Ovary (tissue), 9 donors: ENCODE results near the gene CGNL1. TPM values are rescaled to one million over a fixed set of nuclear protein-coding genes. Genes with fewer than 3 reads are reported as not detected.

ENCODE experiments used
- DNase-seq, 5 donors: peaks; one replicate each; pipeline ENCODE4 v3.0.0-alpha.2; 2019 to 2020
- H3K27ac ChIP-seq, 2 donors: fragments of 200-600 bp; one replicate each; pipeline versions ENCODE4 v1.5.1 to v1.8.0; 2019 to 2022
- H3K27me3 ChIP-seq: fragments of 200-600 bp; one replicate; pipeline ENCODE4 v1.8.0; 2022
- H3K36me3 ChIP-seq: fragments of 200-600 bp; sonication (generic); one replicate; pipeline ENCODE4 v1.5.1; 2019
- H3K4me1 ChIP-seq: one replicate; pipeline ENCODE4 v1.8.1; 2013; ENCODE audit warnings: mild to moderate bottlenecking, moderate library complexity; ENCODE audit not compliant: insufficient read depth
- H3K4me3 ChIP-seq: fragments of 200-600 bp; sonication (generic); one replicate; pipeline ENCODE4 v1.5.1; 2017
- H3K9me3 ChIP-seq, 2 donors: fragments of 200-600 bp in 1 of 2; sonication (generic) in 1 of 2; one replicate each; pipeline versions ENCODE4 v1.5.1 to v1.8.1; 2013 to 2019; ENCODE audit warnings: mild to moderate bottlenecking in 1 of 2, moderate library complexity in 1 of 2
- EP300 ChIP-seq: sonication (generic); formaldehyde crosslinking; IDR thresholded peaks from one replicate; pipeline ENCODE4 v1.6.1; 2017; ENCODE audit warnings: antibody characterized with exemption
- POLR2A ChIP-seq: fragments of 450-650 bp; IDR thresholded peaks from one replicate; pipeline ENCODE4 v1.6.1; 2017; ENCODE audit warnings: antibody characterized with exemption, mild to moderate bottlenecking, moderate library complexity
- WGBS, 3 donors: extraction: QIAGEN DNeasy Blood & Tissue Kit in 1 of 3; methylation state at CpG; one replicate each; pipeline versions ENCODE4 v1.1.5 to v1.1.7; 2013 to 2017; 5-methylcytosine and 5-hydroxymethylcytosine counted together
- intact Hi-C, 4 donors: fragments of 100-400 bp; cut with DNase I; formaldehyde crosslinking; loops; one replicate each; pipeline versions ENCODE4 v1.11.0 to v1.15.1; 2022 to 2023
- polyA plus RNA-seq, 2 donors: library from polyadenylated mRNA; stranded (reverse); fragments of 200-250 nt in 1 of 2; fragments of 350-450 nt in 1 of 2; fragmentation: Illumina TruSeq in 1 of 2; extraction: RNeasy Lipid Tissue Mini Kit (QIAGEN cat#74804) in 1 of 2; gene quantifications; one replicate each; pipeline ENCODE4 v1.2.3, GENCODE V29; 2013 to 2014
- total RNA-seq, 7 donors: library from RNA; depleted of rRNA in 2 of 7; stranded (reverse); fragments of >200 nt in 2 of 7; fragmentation: NEBNext Ultra II Directional in 3 of 7; extraction: Animal tissue kit (Norgen Biotek cat#: 25700) in 3 of 7; gene quantifications; one replicate each; pipeline versions ENCODE4 v1.1.0 to v1.2.4, GENCODE V29; 2016 to 2023
- TF ChIP-seq, protein P1 (sequence below), 3 donors: fragments of 450-650 bp in 2 of 3; fragments of 200-600 bp in 1 of 3; IDR thresholded peaks; one replicate each; pipeline versions ENCODE4 v1.5.1 to v1.8.0; 2016 to 2022; ENCODE audit warnings: antibody characterized with exemption in 3 of 3, mild to moderate bottlenecking in 1 of 3
- donor health status: DM: no; HTN: no; CAD: no; lungs with moderate emphysema.
- donor health status: DM: no; HTN: no; CAD: no.
- donor health status: Bipolar disorder and iron deficiency.
- donor health status: DM: yes; HTN: yes; CAD: no.
- donor health status: DM: no; HTN: no; CAD: no.
- donor health status: DM: yes; HTN: yes; CAD: no.

The CGNL1 gene
- total and polyA plus RNA-seq, 9 donors: 7.8 to 26.1 (median 13.6) TPM

DNA sequence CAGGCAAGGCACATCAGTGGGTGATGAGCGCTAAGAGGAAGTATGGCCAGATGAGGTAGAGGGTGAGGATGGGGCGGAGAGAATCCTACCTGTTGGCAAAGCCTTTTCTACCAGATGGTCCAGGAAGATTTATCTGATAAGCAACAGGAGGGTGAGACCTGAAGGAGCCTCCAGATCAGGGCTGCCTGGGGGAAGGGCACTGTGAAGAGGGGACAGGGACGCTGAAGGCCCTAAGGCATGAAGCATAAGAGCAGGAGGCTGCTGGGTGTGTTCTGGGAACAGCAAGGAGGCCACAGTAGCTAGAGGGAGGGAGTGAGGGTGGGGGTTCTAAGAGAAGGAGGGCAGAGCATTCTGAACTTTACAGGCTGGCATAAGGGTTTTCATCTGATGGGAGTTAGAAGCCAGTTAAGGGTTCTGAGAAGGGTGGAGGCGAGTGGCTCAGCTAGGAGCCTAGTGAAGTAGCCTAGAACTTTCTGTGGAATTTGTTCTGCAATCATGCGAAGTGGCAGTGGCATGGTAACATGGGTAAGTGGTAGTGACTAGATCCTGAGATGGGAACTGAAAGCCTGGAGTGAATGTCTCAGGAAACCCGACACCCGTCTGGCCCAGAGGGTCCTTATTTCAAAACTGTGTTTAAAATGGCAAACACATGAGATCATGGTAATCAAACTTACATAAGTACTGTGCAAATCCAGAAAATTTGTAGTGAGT is 29.9 kb downstream of the CGNL1 start:
- 81 to 90% (median 84%) methylated on average over 7 of the region's 7 CpGs for WGBS, 3 donors
- TF ChIP-seq EP300 (no peak), POLR2A (no peak)
- TF ChIP-seq, protein P1, sequence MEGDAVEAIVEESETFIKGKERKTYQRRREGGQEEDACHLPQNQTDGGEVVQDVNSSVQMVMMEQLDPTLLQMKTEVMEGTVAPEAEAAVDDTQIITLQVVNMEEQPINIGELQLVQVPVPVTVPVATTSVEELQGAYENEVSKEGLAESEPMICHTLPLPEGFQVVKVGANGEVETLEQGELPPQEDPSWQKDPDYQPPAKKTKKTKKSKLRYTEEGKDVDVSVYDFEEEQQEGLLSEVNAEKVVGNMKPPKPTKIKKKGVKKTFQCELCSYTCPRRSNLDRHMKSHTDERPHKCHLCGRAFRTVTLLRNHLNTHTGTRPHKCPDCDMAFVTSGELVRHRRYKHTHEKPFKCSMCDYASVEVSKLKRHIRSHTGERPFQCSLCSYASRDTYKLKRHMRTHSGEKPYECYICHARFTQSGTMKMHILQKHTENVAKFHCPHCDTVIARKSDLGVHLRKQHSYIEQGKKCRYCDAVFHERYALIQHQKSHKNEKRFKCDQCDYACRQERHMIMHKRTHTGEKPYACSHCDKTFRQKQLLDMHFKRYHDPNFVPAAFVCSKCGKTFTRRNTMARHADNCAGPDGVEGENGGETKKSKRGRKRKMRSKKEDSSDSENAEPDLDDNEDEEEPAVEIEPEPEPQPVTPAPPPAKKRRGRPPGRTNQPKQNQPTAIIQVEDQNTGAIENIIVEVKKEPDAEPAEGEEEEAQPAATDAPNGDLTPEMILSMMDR (IDR thresholded peaks at IDR 0.05): no peak
- no peaks in the 10 kb centered on the region for H3K27me3 ChIP-seq
- no peaks in the 10 kb centered on the region for H3K9me3 ChIP-seq
- no peaks in the 10 kb centered on the region for H3K36me3 ChIP-seq
- DNase-seq: no peak
- no peak overlapping the region for H3K4me3 ChIP-seq
- intact Hi-C loops: no loop called here
- no peak overlapping the region for H3K27ac ChIP-seq
- H3K4me1 ChIP-seq: peaks cover 5% of the 10 kb centered on the region

DNA sequence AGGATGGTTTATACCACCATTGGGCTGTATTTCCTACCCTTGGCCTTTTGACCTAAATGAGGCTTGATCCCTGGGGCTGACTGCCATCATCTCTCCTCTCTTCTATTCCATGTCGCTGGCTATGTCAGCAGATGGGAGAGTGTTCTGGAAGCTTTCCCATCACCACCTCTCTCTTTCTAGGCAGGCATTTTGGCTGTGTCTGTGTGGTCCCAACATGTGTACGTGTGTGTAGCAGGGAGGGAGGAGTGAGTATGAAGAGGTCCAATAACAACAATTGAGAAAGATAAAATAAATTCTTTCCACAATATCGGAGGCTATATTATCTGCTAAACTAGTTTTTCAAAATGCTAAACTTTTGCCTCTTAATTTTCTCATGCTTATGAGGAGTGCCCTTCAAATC is 34.1 kb downstream of the CGNL1 start:
- H3K27me3 ChIP-seq: no peaks in the 10 kb centered on the region
- H3K4me1 ChIP-seq: peaks cover 2% of the 10 kb centered on the region
- no peak for DNase-seq
- 1 to 11% (median 10%) methylated on average over 3 of the region's 3 CpGs for WGBS, 3 donors
- no peak for TF ChIP-seq POLR2A
- TF ChIP-seq, protein P1 (IDR thresholded peaks at IDR 0.05): no peak
- H3K4me3 ChIP-seq: no peak overlapping the region
- H3K36me3 ChIP-seq: no peaks in the 10 kb centered on the region
- intact Hi-C loops: no loop called here
- H3K9me3 ChIP-seq: no peaks in the 10 kb centered on the region
- H3K27ac ChIP-seq: no peak overlapping the region

DNA sequence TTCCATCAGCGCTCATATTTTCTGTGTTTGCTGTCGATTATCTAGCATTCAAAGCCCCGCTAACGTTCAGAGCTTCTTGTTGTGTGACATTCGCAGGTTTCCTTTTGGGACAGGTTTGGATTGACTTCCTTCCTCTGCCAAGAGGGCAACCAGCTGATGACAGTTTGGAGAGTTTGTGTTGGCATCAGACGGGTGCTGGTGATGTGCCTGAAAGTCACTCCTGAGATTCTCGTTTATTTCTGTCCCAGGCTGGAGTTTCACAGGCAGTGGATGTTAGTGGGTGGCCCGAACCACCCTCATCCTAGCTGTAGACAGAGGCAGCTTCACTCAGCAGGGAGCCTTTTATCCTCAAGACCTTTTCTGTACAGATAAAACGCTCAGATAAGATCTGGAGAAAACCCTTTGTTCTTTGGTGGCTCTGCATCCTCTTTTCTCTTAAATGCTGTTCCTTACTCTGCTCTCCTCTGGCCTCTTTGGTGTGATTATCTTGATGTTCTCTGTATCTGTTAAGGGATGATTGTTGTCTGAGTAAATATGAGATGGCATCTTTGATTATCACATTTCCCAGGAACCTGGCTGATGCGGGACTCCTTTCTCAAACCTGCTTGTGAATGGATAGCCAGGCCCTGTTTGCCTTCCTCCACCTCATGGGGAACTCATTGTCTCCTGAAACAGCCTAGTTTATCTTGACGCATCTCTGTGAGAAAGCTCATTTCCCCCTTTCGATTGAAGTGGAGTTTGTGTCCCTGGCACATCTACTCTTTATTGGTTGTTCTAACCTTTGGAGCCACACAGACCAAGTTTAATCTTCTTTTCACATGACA is 35.9 kb downstream of the CGNL1 start:
- WGBS, 3 donors: 92 to 96% (median 93%) methylated on average over 12 of the region's 12 CpGs
- DNase-seq: no peak
- H3K4me3 ChIP-seq: no peak overlapping the region
- no peaks in the 10 kb centered on the region for H3K9me3 ChIP-seq
- H3K36me3 ChIP-seq: no peaks in the 10 kb centered on the region
- TF ChIP-seq, protein P1 (IDR thresholded peaks at IDR 0.05): no peak
- TF ChIP-seq POLR2A (no peak), EP300 (no peak)
- peaks cover 2% of the 10 kb centered on the region for H3K4me1 ChIP-seq
- intact Hi-C loops: no loop called here
- no peak overlapping the region for H3K27ac ChIP-seq
- H3K27me3 ChIP-seq: no peaks in the 10 kb centered on the region

DNA sequence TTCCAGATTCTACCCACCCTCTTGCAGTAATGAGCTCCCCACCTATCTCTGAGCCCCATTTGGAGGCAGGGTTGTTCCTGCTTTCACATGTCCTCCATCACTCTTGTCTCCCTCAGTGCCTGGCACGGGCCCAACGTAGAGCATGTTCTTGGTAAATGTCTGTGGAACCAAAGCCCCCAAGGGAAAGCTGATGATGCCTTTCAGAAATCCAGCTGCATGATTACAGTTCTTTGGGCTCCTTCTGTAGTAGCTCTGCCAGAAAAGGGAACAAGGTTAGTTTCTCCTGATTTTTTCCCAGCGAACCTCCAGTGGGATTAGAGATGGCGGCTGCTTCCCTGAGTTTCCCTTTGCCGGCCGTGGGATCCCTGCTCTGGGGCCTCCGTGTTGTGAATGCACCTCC is 39.3 kb downstream of the CGNL1 start:
- no peak overlapping the region for H3K27ac ChIP-seq
- no peaks in the 10 kb centered on the region for H3K27me3 ChIP-seq
- H3K4me3 ChIP-seq: no peak overlapping the region
- TF ChIP-seq, protein P1 (IDR thresholded peaks at IDR 0.05): no peak
- TF ChIP-seq POLR2A (no peak), EP300 (no peak)
- H3K36me3 ChIP-seq: no peaks in the 10 kb centered on the region
- DNase-seq: no peak
- no peaks in the 10 kb centered on the region for H3K4me1 ChIP-seq
- intact Hi-C loops: no loop called here
- 84 to 91% (median 88%) methylated on average over 7 of the region's 7 CpGs for WGBS, 3 donors
- no peaks in the 10 kb centered on the region for H3K9me3 ChIP-seq
